NAMALWA (cell line): ENCODE results near the gene ZNF440.
"Not testable (repeated sequence)": the region's sequence is repeated elsewhere in the genome, so short reads cannot be mapped to it uniquely, and the experiment has no call there.

Source experiments
- DNase-seq: peaks from one replicate; pipeline ENCODE4 v3.0.0-alpha.2; 2015; ENCODE audit warnings: low spot score

Gene ZNF440

GRCh38 chr19:11814029-11814699 lies at the start of gene ZNF440:
Gene ZNF440, plus strand, starts transcription at chr19:11814273. Its CDS starts 175 bp downstream, at chr19:11814448.
- DNase-seq = peak; percentile 93

GRCh38 chr19:11766597-11767591 lies 47.2 kb upstream of the ZNF440 start, which contains the start of gene ZNF441:
Gene ZNF441, plus strand, starts transcription at chr19:11767000. Its CDS starts 194 bp downstream, at chr19:11767194.
- DNase-seq = peak; percentile 96

- peak; percentile 25 for DNase-seq
These were observed 46.4 kb upstream of the ZNF440 start for GRCh38 chr19:11767633-11768133.

- no peak for DNase-seq
These were observed 44.1 kb upstream of the ZNF440 start for GRCh38 chr19:11769995-11770394.

- DNase-seq = peak; percentile 17
These were observed 42.6 kb upstream of the ZNF440 start for GRCh38 chr19:11771520-11771919.

- DNase-seq = not testable (repeated sequence)
These were observed 37.4 kb upstream of the ZNF440 start for GRCh38 chr19:11776669-11777068.

GRCh38 chr19:11780431-11781020 lies 33.5 kb upstream of the ZNF440 start:
- no peak for DNase-seq

GRCh38 chr19:11781295-11782057 lies 32.6 kb upstream of the ZNF440 start:
- no peak for DNase-seq

GRCh38 chr19:11783767-11784166 lies 30.3 kb upstream of the ZNF440 start:
- no peak for DNase-seq

- no peak for DNase-seq
These were observed 29.7 kb upstream of the ZNF440 start for GRCh38 chr19:11784356-11784755.

GRCh38 chr19:11787536-11787935 lies 26.5 kb upstream of the ZNF440 start:
- no peak for DNase-seq

GRCh38 chr19:11792942-11793341 lies 21.1 kb upstream of the ZNF440 start:
- DNase-seq = no peak

GRCh38 chr19:11797491-11797890 lies 16.6 kb upstream of the ZNF440 start:
- peak; percentile 86 for DNase-seq

GRCh38 chr19:11798391-11799330 lies 15.4 kb upstream of the ZNF440 start, which contains the start of gene ZNF491:
Gene ZNF491, plus strand, starts transcription at chr19:11798523. Its CDS starts 7,431 bp downstream, at chr19:11805954.
- DNase-seq = peak; percentile 75

- DNase-seq = peak; percentile 9
These were observed 7.5 kb upstream of the ZNF440 start for GRCh38 chr19:11806354-11807098.

GRCh38 chr19:11807099-11807380 lies 7.0 kb upstream of the ZNF440 start:
- no peak for DNase-seq

GRCh38 chr19:11813703-11814028 lies 407 bp upstream of the ZNF440 start:
- DNase-seq = no peak

GRCh38 chr19:11814700-11815035 lies 595 bp downstream of the ZNF440 start:
- no peak for DNase-seq

GRCh38 chr19:11821474-11822109 lies 7.5 kb downstream of the ZNF440 start:
- DNase-seq = no peak
